NB4 (cell line): ENCODE measurements around the gene IER5.

ENCODE experiments used
- DNase-seq: peaks from one replicate; pipeline ENCODE4 v3.0.0; 2010; ENCODE audit warnings: low read depth
- H3K4me3 ChIP-seq: one replicate; pipeline ENCODE4 v1.5.1; 2011; ENCODE audit warnings: mild to moderate bottlenecking, low read depth, low read length, moderate library complexity
- MYC ChIP-seq: IDR thresholded peaks from 2 replicates; pipeline ENCODE4 v1.6.1; 2011; ENCODE audit warnings: low read depth, low read length
- POLR2A ChIP-seq: IDR thresholded peaks from 2 replicates; pipeline ENCODE4 v1.6.1; 2011; ENCODE audit warnings: mild to moderate bottlenecking; ENCODE audit not compliant: insufficient read length; ENCODE audit errors: extremely low read depth
- TF ChIP-seq, protein P1 (sequence below): IDR thresholded peaks from one replicate; pipeline ENCODE4 v1.5.1; 2012; ENCODE audit warnings: low read depth, low read length
- TF ChIP-seq, protein P2 (sequence below): IDR thresholded peaks from 2 replicates; pipeline ENCODE4 v1.6.1; 2011; ENCODE audit warnings: low read depth, low read length

Gene IER5

DNA sequence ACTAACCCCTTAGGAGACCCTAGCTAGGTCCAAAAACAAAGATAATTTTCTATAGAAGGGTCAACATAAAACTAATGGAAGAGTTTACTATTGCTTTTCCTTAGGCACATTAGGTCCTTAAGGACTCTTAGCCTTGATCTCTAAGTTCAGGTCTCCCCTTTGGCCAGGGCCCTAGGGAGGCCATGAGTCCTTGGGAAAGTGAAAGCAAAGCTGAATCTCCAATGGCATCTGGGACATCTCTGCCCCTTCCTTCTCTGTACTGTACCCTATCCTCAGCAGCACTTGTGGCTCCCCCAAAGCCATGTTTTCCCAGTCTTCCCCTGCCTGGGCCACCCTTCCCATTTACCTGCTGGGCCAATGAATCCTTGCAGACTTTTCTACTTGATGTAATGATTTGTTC is 14.3 kb downstream of the IER5 start:
- no peak overlapping the region for H3K4me3 ChIP-seq
- TF ChIP-seq MYC (no peak), POLR2A (no peak)
- TF ChIP-seq, protein P1, sequence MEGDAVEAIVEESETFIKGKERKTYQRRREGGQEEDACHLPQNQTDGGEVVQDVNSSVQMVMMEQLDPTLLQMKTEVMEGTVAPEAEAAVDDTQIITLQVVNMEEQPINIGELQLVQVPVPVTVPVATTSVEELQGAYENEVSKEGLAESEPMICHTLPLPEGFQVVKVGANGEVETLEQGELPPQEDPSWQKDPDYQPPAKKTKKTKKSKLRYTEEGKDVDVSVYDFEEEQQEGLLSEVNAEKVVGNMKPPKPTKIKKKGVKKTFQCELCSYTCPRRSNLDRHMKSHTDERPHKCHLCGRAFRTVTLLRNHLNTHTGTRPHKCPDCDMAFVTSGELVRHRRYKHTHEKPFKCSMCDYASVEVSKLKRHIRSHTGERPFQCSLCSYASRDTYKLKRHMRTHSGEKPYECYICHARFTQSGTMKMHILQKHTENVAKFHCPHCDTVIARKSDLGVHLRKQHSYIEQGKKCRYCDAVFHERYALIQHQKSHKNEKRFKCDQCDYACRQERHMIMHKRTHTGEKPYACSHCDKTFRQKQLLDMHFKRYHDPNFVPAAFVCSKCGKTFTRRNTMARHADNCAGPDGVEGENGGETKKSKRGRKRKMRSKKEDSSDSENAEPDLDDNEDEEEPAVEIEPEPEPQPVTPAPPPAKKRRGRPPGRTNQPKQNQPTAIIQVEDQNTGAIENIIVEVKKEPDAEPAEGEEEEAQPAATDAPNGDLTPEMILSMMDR = no peak

DNA sequence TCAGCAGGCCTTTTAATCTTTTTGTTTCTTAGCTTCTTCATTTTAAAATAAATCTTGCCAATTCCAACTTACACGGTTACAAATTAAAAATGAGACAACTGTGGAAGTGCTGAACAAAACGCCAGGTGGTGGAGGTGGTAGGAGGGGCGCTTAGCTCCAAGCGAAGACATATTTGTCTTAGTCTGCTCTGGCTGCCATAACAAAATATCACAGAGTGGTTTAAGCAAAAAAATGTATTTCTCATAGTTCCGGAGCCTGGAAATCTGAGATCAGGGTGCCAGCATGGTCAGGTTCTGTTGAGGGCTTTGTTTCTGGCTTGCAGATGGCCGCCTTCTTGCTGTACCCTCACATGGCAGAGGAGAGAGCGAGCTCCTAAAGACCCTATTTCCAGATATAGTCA is 14.9 kb downstream of the IER5 start:
- DNase-seq = no peak
- TF ChIP-seq, protein P1 = no peak
- TF ChIP-seq MYC (no peak), POLR2A (no peak)
- TF ChIP-seq, protein P2, sequence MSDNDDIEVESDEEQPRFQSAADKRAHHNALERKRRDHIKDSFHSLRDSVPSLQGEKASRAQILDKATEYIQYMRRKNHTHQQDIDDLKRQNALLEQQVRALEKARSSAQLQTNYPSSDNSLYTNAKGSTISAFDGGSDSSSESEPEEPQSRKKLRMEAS = no peak
- no peak overlapping the region for H3K4me3 ChIP-seq

More for the DNA sequence above, 14.3 kb downstream of the IER5 start:
- DNase-seq = no peak

DNA sequence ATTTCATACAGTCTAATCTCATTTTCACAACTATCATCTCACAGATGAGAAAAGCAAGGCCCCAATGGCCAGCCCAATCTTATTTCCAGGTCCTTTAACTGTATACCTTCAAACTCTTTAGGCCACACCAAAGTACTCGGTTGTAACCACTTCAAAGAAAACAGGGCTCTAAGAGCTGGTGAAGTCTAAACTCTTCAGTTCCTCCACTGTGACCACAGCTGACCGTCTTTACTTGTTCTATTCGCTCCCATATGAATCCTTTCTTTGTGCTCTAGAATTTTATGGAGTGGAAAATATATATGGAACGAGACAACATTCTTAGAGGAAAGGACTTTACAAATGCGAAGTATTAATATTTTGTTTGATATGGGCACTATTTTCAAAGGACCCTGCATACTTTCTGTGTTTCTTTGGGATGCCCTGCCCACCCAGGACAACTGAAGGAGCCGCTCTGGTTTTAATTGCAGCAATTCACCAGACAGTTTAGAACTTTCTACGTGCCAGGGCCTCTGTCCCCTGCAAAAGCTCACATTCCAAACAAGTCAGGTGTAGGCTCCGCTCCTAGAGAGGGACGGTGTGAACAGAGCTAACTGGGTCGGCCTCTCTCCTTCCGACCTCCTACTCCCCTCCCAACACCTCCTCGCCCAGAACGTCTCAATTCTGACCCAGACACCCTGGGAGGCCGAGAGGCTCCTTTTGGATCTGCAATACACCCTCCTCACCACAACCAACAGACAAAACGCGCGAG is 15.7 kb downstream of the IER5 start:
- H3K4me3 ChIP-seq = peak overlapping the region; percentile 55
- TF ChIP-seq MYC (no peak), POLR2A (no peak)
- TF ChIP-seq, protein P1 = no peak
- TF ChIP-seq, protein P2 = no peak
- no peak for DNase-seq

DNA sequence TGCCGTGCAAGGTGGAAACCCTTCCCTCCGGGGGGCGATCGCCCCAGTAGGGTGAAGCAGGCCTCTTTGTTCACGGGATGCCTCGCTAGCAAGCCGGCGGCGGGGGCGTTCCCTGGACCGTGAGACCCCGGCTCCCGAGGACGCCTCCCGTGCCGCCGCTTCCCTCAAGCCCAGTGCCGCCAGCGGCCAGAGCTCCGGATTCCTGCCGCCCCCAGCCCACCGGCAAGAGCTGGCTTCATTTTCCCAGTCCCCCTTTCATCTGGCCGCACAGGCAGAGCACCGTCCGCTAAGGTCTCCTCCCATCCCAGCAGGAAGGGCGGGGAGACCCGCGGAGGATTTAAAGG is 16.3 kb downstream of the IER5 start:
- TF ChIP-seq, protein P1 = no peak
- TF ChIP-seq POLR2A = no peak
- TF ChIP-seq, protein P2 = no peak; the same call in 1 of the 2 replicates
- DNase-seq = peak; percentile 67
- H3K4me3 ChIP-seq = peak overlapping the region; percentile 55

DNA sequence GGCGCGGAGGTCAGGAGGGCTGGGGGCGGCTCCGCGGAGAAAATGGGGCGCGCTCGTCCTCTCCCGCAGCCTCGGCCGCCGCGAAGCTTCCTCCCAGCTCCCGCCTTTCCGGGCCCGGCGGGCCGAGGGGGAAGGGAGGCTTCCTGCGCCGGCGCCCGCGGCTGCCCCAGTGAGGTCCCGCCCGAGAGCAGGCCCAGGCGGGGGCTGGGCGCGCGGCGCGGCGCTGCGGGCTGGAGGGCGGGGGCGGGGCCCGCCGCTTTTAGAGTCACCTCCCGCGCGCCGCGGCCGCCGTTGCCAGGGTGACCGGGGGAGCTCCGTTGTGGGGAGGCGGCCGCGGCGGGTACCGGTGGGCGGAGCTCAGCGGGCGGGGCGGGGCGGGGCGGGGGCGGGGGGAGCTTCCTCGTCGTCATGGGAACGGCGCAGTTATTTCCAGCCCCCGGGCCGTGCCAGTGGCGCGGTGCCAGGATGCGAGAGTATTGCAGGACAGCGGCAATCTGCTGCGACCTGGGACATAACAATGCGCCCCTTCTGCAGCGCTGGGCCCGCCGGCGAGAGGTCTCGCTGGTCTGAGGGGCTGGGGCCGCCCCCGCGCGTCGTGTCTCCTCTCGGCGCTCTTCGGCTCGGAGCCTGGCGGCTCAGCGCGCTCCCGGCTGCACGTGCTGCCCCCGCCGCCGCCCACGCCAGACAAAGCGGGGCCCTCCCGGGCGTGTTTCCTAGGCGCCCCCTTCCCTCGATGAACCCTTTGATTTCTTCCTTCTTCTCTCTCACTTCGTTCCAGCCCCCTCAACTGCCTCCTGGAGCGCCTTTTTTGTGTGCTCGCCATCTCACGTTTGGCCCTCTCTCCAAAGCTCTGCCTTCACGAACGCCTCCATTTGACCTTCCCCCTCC is 16.9 kb downstream of the IER5 start:
- peak overlapping the region; percentile 55 for H3K4me3 ChIP-seq
- peak; percentile 47; the same call in 1 of the 2 replicates for TF ChIP-seq MYC
- TF ChIP-seq POLR2A = peak; percentile 33
- TF ChIP-seq, protein P2 = 0 out of 2 replicates have a peak, but pooled peaks have one; percentile 61
- TF ChIP-seq, protein P1 = no peak
- peak; percentile 92 for DNase-seq
